ENCODE data around the gene FAM78B. TPM values are rescaled to one million over a fixed set of nuclear protein-coding genes. Genes with fewer than 3 reads are reported as not detected.

Gene FAM78B
- total RNA-seq, 4 donors from 2014 or later = 0.64 to 1.2 (median 0.81) TPM

DNA sequence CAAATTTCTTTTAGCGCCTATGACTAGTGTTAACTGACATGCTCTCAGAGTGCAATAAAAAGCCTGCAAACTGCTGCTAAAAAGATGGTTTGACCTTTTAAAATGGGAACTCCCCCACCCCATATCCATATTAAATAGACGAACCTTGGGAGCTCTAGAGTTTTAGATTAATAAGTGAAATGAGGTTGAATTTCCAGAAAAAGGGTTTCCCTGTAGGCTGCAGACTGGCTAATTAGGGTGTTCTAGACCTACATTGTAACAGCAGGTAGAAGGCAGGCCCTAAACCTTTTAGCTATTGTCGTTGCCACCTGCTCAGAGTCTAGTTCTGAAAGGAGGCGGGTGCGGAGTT, 2.2 kb downstream of the FAM78B start:
- intact Hi-C loops (cut with DNase I; ENCODE audit: low total_unique reads) = loop anchor here (10.0 kb wide), 1 partner anchor 1070 kb away; no protein-coding TSS in a partner anchor

GRCh38 chr1:166159656-166160055, 7.1 kb downstream of the FAM78B start:
- TF ChIP-seq POLR2A (IDR thresholded peaks at IDR 0.05) = no peak
- TF ChIP-seq, protein P1, sequence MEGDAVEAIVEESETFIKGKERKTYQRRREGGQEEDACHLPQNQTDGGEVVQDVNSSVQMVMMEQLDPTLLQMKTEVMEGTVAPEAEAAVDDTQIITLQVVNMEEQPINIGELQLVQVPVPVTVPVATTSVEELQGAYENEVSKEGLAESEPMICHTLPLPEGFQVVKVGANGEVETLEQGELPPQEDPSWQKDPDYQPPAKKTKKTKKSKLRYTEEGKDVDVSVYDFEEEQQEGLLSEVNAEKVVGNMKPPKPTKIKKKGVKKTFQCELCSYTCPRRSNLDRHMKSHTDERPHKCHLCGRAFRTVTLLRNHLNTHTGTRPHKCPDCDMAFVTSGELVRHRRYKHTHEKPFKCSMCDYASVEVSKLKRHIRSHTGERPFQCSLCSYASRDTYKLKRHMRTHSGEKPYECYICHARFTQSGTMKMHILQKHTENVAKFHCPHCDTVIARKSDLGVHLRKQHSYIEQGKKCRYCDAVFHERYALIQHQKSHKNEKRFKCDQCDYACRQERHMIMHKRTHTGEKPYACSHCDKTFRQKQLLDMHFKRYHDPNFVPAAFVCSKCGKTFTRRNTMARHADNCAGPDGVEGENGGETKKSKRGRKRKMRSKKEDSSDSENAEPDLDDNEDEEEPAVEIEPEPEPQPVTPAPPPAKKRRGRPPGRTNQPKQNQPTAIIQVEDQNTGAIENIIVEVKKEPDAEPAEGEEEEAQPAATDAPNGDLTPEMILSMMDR (IDR thresholded peaks at IDR 0.05) = no peak
- intact Hi-C loops (cut with DNase I; ENCODE audit: low total_unique reads) = loop anchor here (10.0 kb wide), 1 partner anchor 1065 kb away; no protein-coding TSS in a partner anchor
- DNase-seq (ENCODE audit: low spot score in 2 of 2) = no peak
- 94 to 100% methylated on average over 1 of the region's 1 CpG for WGBS, 2 donors
- no peak overlapping the region for H3K4me3 ChIP-seq (ENCODE audit: low read depth, poor library complexity, severe bottlenecking)

More for the DNA sequence above, 2.2 kb downstream of the FAM78B start:
- no peak for TF ChIP-seq POLR2A (IDR thresholded peaks at IDR 0.05)
- TF ChIP-seq, protein P1 (IDR thresholded peaks at IDR 0.05) = no peak
- no peak for DNase-seq (ENCODE audit: low spot score in 2 of 2)
- WGBS, 2 donors = 23 to 27% methylated on average over 5 of the region's 5 CpGs
- no peak overlapping the region for H3K4me3 ChIP-seq (ENCODE audit: low read depth, poor library complexity, severe bottlenecking)

DNA sequence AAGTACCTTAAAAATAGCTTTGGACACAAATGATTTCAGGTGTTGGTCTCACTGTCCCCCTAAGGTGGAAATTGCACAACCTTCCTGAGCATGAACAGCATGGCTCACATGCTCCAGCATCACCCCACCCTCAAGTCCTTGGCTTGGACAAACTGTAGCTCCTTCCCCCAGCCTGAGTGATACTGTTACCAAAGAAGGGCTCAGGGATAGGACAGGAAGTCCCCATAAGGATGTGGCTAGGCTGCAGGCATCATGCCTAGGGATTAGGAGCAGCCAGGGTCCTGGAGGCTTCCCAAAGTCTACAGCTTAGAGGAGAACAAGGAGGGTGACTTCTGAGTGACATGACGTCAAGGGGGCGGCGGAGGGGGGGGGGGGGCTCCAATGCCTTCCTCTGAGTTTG, 10.1 kb downstream of the FAM78B start:
- 56 to 64% methylated on average over 2 of the region's 3 CpGs for WGBS, 2 donors
- TF ChIP-seq POLR2A (IDR thresholded peaks at IDR 0.05) = no peak
- TF ChIP-seq, protein P1 (IDR thresholded peaks at IDR 0.05) = no peak
- intact Hi-C loops (cut with DNase I; ENCODE audit: low total_unique reads) = no loop called here
- no peak overlapping the region for H3K4me3 ChIP-seq (ENCODE audit: low read depth, poor library complexity, severe bottlenecking)
- DNase-seq (ENCODE audit: low spot score in 2 of 2) = no peak

DNA sequence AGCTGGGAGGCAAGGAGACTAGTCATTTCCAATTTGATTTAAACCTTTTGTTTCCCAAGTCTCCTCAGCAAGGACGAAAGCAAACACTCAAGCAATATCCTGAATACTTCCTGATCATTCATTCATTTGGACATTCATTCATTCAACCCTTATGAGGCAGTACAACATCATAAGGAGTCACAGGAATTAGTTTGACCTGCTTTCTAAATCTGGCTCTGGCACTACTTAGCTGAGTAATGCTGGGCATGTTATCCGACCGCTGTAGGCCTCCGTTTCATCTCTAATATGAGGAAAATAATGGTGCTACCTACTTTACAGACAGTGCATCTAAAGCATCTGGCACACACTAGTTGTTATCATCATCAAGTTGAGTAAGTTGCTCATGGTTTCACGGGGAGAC, 11.7 kb downstream of the FAM78B start:
- no peak for DNase-seq (ENCODE audit: low spot score in 2 of 2)
- H3K4me3 ChIP-seq (ENCODE audit: low read depth, poor library complexity, severe bottlenecking) = no peak overlapping the region
- intact Hi-C loops (cut with DNase I; ENCODE audit: low total_unique reads) = no loop called here
- no peak for TF ChIP-seq POLR2A (IDR thresholded peaks at IDR 0.05)
- TF ChIP-seq, protein P1 (IDR thresholded peaks at IDR 0.05) = no peak
- whole genome bisulfite sequencing, 2 donors = 61 to 67% methylated on average over 5 of the region's 5 CpGs

DNA sequence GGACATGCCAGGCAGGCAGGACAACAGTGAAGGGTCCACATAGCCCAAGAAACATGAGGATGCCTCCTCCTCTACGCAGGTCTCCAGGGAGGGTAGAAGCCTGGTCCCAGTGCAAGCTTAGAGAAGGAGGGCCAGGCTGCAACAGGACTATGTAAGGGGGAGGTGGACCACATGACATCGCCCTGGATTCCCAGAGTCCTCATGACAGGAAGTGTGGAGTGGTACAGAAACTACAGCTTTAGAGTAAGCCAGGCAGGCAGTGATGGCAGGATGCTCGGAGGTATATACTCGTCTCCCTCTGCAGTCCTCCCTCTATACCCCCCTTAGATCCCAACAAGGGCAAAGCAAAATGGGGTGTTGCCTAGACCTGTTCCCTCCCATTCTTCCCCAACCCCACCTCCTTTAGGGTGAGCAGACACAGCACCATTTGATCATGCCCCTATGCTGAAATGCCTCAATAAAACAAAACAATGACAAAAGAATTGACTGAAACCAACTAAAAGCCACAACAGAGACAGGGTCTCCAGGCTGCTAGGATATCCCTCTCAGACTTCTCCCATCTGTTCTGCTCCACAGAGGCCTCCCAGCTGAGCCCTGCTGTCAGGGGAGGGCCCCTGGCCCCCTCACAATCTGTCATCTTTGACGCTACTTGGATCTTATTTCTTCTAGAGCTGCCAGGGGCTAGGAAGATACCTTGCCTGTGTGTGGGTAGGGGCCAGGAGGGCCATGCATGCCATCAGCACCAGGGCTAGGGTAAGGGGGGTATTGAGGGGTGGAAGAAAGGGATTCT, 13.1 kb downstream of the FAM78B start:
- intact Hi-C loops (cut with DNase I; ENCODE audit: low total_unique reads) = no loop called here
- TF ChIP-seq POLR2A (IDR thresholded peaks at IDR 0.05) = no peak
- TF ChIP-seq, protein P1 (IDR thresholded peaks at IDR 0.05) = no peak
- WGBS, 2 donors = 78 to 79% methylated on average over 5 of the region's 5 CpGs
- H3K4me3 ChIP-seq (ENCODE audit: low read depth, poor library complexity, severe bottlenecking) = no peak overlapping the region
- no peak for DNase-seq (ENCODE audit: low spot score in 2 of 2)

All from lower leg skin (tissue), 4 donors.